ENCODE data around the gene MAP3K10.

GRCh38 chr19:40198272-40198990 lies 7.2 kb downstream of the MAP3K10 start:
- TF ChIP-seq POLR2A (IDR thresholded peaks at IDR 0.05) (no peak), CTCF (IDR thresholded peaks at IDR 0.05) (no peak)

Data from body of pancreas (tissue), 4 donors.